GM21360 (cell line): Measurements from ENCODE around the gene DENND2C.
"Not testable (repeated sequence)": the region's sequence is repeated elsewhere in the genome, so short reads cannot be mapped to it uniquely, and the experiment has no call there.

Experiments
- ATAC-seq: cut with Tn5 transposase; IDR thresholded peaks from one replicate; pipeline ENCODE4 v1.9.1; 2021; ENCODE audit warnings: mild to moderate bottlenecking, moderate library complexity; ENCODE audit not compliant: unreplicated experiment

Gene DENND2C

DNA sequence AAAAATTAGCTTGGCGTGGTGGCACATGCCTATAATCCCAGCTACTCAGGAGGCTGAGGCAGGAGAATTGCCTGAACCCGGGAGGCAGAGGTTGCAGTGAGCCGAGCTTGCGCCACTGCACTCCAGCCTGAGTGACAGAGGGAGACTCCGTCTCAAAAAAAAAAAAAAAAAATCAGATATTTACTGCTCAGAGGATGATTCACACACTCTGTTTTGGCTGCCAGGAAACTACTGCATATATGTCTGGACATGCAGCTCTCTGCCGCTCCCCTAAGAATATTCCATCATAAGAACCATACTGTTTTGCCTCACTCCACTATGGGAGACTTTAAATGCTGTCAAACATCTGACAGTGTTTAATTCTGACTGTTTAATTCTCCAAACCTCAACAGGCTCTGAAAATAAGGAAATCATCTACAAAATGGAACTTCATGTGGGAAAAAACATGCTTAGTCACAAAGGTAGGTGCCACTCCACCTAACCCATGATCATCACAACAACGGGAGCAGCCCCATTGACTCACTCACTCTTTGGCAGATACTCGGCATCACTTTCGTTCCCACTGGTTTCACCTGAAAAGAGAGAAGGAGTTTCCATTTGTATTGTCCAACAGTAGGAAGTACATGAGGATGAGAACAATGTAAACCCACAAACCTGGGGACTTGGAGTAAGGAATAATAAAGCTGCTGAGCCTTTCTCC is 59.2 kb downstream of the DENND2C start:
- ATAC-seq = no peak

- ATAC-seq = no peak
Observed at GRCh38 chr1:114609826-114610225, 60.0 kb downstream of the DENND2C start.

GRCh38 chr1:114609026-114609425 is 60.8 kb downstream of the DENND2C start:
- ATAC-seq = no peak

DNA sequence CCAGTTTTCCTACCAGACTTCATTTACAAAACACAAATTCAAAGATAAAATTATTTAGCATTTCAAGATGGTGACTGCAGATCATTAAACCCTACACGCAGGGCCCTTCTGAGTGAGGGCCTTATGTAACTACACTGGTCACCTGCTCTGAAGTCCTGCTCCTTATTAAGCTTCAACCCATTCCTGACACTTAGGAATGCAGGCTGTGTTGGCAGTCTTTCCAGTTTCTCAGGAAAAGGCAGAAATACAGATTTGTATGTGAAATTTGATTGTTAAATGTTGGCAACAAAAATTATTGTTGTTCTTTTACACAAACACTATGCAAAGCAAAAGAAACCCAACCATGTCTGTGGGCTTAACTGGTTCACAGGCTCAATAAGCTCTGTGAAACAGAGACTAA is 62.6 kb downstream of the DENND2C start:
- ATAC-seq = no peak

DNA sequence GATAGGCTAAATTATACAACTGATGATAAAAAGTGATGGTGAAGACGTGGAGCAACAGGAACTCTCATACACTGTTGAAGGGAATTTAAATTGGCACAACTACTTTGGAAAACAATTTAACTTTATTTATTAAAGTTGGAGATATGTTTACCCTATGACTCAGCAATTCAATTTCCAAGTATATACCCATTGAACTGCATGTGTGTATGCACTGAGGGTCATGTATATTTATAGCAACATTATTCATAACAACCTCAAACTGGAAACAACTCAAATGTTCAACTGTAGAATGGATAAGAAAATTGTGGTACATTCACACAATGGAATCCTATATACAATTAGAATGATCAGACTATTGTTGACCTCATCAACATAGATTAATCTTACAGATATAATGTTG is 71.9 kb downstream of the DENND2C start:
- no peak for ATAC-seq

DNA sequence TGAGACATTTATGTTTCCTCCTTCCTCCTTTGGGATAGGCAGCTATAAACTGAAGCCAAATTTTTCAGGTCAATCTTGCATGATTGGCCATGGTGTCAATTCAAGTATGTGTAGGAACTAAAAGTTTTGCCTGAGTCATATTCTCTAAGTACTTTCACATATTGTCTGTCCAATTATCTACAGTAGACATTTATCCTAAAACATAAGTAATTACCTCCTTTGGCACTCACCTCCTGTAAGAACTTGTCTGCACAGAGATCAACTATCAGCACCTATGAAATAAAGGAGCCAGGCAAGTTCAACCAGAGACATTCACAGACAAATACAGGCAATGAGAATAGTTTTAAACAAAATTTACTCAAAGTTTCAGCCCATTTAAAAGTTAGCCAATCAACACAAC is 74.2 kb downstream of the DENND2C start:
- ATAC-seq = no peak

GRCh38 chr1:114594046-114594445 is 75.8 kb downstream of the DENND2C start:
- ATAC-seq = no peak

GRCh38 chr1:114589122-114589521 is 80.7 kb downstream of the DENND2C start:
- ATAC-seq = no peak

- no peak for ATAC-seq
Observed at GRCh38 chr1:114588196-114588689, 81.6 kb downstream of the DENND2C start.

DNA sequence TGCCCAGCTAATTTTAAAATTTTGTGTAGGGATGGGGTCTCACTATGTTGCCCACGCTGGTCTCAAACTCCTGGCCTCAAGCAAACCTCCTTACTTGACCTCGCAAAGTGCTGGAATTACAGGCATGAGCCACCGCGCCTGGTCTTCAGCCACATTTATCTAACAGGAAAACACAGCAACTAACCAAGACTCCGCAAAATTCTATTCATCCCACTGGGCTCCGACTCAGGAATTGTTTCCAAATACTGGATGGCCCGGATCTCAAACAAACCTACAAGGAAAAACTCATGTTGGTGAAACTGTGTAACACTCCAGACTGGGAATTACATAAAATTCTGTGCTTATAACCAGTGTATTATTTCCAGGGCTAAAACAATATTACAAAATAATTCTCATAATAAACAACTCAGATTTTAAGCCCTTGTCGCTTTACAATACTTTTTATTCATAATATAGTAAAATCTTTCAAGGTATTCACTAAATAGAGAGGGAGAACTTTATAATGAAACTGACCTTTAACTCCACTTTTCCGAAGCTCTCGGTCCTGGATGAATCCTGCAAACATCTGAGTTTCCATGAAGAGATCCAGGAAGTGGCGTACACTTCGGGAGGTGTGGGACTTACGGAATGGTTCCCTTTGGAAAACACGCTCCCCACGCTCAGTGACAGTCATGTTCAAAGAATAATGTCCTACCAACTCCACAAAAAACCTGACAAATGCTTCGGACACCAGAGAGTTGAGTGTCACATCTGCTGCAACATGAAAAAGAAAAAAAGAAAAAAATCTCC is 82.5 kb downstream of the DENND2C start:
- ATAC-seq = no peak

GRCh38 chr1:114586513-114587047 is 83.3 kb downstream of the DENND2C start:
- ATAC-seq = no peak

DNA sequence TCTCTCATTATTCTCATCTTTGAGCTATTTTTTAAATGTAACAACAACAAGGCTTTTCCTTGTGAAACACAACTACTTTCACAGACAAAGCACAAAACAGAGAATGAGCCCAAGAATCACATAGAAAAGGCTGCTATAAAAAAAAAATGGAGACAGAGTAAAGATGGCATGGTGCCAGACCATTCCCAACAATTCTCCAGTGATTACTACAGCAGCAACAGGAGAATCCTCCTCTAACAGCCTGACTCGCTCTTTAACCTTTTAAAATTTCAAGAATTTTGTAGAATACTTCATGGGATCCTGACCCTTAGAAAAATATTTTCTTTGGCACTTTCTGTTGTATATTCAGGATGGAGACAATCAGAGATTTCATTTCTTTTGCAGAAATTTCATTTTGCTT is 84.6 kb downstream of the DENND2C start:
- ATAC-seq = no peak

DNA sequence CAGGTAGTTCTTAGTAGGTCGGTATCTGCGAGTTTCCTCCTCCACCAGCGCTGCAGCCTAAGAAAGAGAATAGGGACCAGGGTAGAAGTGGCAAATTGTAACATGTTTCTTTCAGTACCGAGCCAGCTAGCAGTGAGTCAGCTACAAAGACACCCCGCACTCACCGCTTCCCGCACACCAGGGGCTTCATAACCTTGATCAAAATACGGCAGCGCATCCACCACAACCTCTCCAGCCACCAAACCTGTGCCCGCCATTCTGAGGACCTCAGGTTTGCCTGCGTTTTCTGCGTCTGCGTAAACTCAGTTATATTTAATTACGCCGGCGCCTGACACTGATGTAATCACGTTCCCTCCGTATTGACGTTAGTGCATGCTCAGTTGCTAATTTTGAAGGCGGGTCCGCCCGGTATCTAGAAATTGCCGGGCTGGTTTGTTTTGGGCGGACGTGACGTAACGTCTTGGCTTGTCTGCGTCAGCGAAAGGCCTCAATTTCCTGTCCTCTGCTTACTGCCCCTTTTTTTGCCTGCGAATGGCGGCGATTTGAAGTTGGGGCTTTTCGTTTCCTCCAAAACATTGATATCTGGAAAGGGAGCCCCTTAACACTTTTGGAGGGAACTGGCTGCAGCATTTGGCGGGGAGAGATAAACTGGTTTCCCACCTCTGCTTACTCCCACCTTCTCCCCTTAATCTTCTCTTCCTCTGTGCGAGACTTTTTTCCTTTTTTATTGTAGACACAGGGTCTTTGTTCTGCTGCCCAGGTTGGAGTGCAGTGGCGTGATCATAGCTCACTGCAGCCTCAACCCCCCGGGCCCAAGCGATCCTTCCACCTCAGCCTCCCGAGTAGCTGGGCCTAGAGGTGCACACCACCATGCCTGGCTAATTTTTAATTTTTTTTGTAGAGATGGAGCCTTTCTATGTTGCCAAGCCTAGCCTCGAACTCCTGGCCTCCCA is 88.2 kb downstream of the DENND2C start, which contains the start of gene BCAS2:
BCAS2 (minus strand) TSS at position 281 of the 953 bp plus-strand sequence; CDS start at position 257, 24 bp downstream.
- ATAC-seq = peak; percentile 98

- ATAC-seq = no peak
Observed at GRCh38 chr1:114574365-114574764, 95.5 kb downstream of the DENND2C start.

DNA sequence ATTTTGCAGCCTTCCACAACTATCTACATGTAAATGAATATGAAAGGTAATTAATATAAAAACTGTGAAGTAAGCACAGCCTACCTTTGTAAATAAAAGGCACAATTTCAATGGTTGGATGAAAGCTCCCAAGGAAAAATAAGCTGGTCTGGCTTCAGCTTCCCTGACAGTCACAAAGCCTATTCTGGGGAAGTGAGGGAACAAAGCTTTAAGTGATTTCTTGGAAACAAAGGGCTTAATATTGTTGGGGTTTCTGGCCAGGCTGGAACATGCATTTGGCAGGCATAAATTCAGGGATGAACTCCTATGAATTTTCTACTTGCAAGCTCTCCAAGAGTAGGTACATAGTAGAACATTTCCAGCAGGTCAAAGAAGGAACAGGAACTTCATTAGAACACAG is 105.7 kb downstream of the DENND2C start:
- no peak for ATAC-seq

GRCh38 chr1:114562978-114563510 is 106.8 kb downstream of the DENND2C start:
- not testable (repeated sequence) for ATAC-seq

DNA sequence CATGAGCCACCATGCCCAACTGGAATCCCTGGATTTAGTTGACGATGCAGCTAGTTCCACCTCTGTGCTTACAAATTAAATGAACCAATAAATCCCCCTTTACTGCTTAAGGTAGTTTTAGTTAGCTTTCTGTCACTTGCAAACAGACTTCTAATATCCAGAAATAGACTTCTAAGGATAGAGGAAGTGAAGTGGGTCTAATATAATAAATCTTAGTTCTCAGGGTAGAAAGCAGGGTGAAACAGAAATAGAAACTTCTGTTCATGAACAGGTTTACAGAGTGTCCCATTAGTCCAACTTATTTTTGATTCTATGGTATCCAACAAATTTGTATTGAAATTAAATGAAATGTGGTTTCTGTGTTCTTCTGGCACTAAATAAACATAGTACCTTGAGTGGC is 108.5 kb downstream of the DENND2C start:
- ATAC-seq = no peak

DNA sequence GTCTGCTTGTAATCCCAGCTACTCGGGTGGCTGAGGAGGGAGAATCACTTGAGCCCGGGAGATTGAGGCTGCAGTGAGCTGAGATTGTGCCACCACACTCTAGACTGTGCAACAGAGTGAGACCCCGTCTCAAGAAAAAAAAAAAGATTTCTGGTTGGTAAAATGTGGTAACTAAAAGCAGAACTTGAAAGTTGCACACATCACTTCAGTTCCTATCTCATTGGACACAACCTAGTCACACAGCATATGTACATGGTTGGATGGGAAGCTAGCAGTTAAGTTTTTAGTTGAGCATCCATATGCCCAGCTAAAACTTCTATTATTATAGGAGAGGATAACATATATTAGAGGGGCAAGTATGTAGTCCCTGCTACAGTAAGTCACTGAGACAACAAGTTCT is 110.5 kb downstream of the DENND2C start:
- peak; percentile 54 for ATAC-seq

DNA sequence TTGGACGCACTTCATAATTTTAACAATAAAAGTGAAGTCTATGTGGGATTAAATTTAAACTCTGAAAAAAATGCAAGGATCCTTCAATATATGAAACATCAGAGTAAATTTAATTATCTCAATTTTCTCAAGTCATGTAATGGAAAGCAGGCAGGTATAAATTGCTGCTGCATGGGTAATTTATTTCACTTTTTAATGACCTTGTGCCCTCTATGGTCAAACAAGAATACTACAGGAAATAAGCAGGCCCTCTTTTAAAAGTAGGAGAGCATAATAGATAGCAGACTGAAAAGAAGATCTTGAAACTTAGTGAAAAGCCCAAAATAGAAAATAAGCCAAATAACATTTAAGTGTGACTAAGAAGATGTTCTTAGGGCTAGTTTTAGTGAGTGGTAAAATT is 111.3 kb downstream of the DENND2C start:
- ATAC-seq = peak; percentile 48

GRCh38 chr1:114554577-114554976 is 115.3 kb downstream of the DENND2C start:
- ATAC-seq = no peak
